MM.1S (cell line): ENCODE measurements around the gene LANCL2.

Source experiments
- DNase-seq: peaks from one replicate; pipeline ENCODE4 v3.0.0-alpha.2; 2015
- H2AFZ ChIP-seq: fragments of 300-600 bp; sonication (generic); 2 replicates; pipeline ENCODE4 v1.6.0; 2016; ENCODE audit warnings: antibody characterized with exemption, low read length
- H3F3A ChIP-seq: fragments of 300-600 bp; sonication (generic); 2 replicates; pipeline ENCODE4 v1.6.1; 2016; ENCODE audit warnings: mild to moderate bottlenecking, antibody characterized with exemption, low read length, moderate library complexity, mixed read lengths; ENCODE audit not compliant: insufficient read depth
- H3K27ac ChIP-seq: fragments of 300-600 bp; sonication (generic); 2 replicates; pipeline ENCODE4 v1.5.1; 2016; ENCODE audit warnings: mild to moderate bottlenecking, low read length
- H3K27me3 ChIP-seq: fragments of 300-600 bp; sonication (generic); replicated peaks from 2 replicates; pipeline ENCODE4 v1.6.0; 2016; ENCODE audit warnings: low read length; ENCODE audit not compliant: insufficient read depth
- H3K36me3 ChIP-seq: fragments of 300-600 bp; sonication (generic); replicated peaks from 2 replicates; pipeline ENCODE4 v1.6.1; 2016; ENCODE audit warnings: mild to moderate bottlenecking, low read length, mixed read lengths; ENCODE audit not compliant: insufficient read depth
- H3K4me1 ChIP-seq: fragments of 300-600 bp; sonication (generic); 2 replicates; pipeline ENCODE4 v1.6.1; 2016; ENCODE audit warnings: low read length, mixed read lengths
- H3K4me2 ChIP-seq: fragments of 300-600 bp; sonication (generic); 2 replicates; pipeline ENCODE4 v1.6.0; 2016; ENCODE audit warnings: low read depth, low read length
- H3K4me3 ChIP-seq: fragments of 300-600 bp; sonication (generic); 2 replicates; pipeline ENCODE4 v1.5.1; 2016; ENCODE audit warnings: low read length, mixed read lengths
- H3K79me2 ChIP-seq: fragments of 300-600 bp; sonication (generic); 2 replicates; pipeline ENCODE4 v1.6.1; 2016; ENCODE audit warnings: mixed run types, low read length, mixed read lengths
- H3K9ac ChIP-seq: fragments of 300-600 bp; sonication (generic); 2 replicates; pipeline ENCODE4 v1.6.1; 2016; ENCODE audit warnings: low read length, mixed read lengths
- H3K9me2 ChIP-seq: fragments of 300-600 bp; sonication (generic); replicated peaks from 2 replicates; pipeline ENCODE4 v1.6.1; 2016; ENCODE audit warnings: mild to moderate bottlenecking, low read length, mixed read lengths; ENCODE audit not compliant: insufficient read depth
- H3K9me3 ChIP-seq: fragments of 300-600 bp; sonication (generic); replicated peaks from 2 replicates; pipeline ENCODE4 v1.6.1; 2016; ENCODE audit warnings: mild to moderate bottlenecking, low read length, mixed read lengths; ENCODE audit not compliant: insufficient read depth
- H4K20me1 ChIP-seq: fragments of 300-600 bp; sonication (generic); 2 replicates; pipeline ENCODE4 v1.6.1; 2016; ENCODE audit warnings: mild to moderate bottlenecking, low read length, moderate library complexity, mixed read lengths; ENCODE audit not compliant: insufficient read depth
- CTCF ChIP-seq: fragments of 300-600 bp; sonication (generic); IDR thresholded peaks from 2 replicates; pipeline ENCODE4 v1.5.1; 2016; ENCODE audit warnings: antibody characterized with exemption, low read length, mixed read lengths
- EZH2 ChIP-seq: fragments of 300-600 bp; sonication (generic); optimal IDR thresholded peaks from 2 replicates; pipeline ENCODE3; 2017; ENCODE audit warnings: low read depth, mild to moderate bottlenecking, antibody characterized with exemption, low read length, mixed read lengths
- EZH2phosphoT487 ChIP-seq: fragments of 300-600 bp; sonication (generic); IDR thresholded peaks from 2 replicates; pipeline ENCODE4 v1.6.1; 2018; ENCODE audit warnings: antibody characterized with exemption, low read length

LANCL2 gene

GRCh38 chr7:55377162-55377817, 12.2 kb downstream of the LANCL2 start:
- Histone ChIP-seq H4K20me1 (no peaks in the 10 kb centered on the region), H3K4me1 (no peaks in the 10 kb centered on the region), H3K9ac (no peak overlapping the region), H3K27ac (no peak overlapping the region), H3K36me3 (no peaks in the 10 kb centered on the region), H3K27me3 (no peaks in the 10 kb centered on the region), H2AFZ (no peak overlapping the region), H3K79me2 (peaks cover 18% of the 10 kb centered on the region), H3K4me2 (no peak overlapping the region), H3K9me2 (no peaks in the 10 kb centered on the region), H3K9me3 (no peaks in the 10 kb centered on the region), H3F3A (no peaks in the 10 kb centered on the region), H3K4me3 (no peak overlapping the region)
- no peak for DNase-seq
- TF ChIP-seq CTCF (no peak), EZH2phosphoT487 (no peak), EZH2 (no peak)

DNA sequence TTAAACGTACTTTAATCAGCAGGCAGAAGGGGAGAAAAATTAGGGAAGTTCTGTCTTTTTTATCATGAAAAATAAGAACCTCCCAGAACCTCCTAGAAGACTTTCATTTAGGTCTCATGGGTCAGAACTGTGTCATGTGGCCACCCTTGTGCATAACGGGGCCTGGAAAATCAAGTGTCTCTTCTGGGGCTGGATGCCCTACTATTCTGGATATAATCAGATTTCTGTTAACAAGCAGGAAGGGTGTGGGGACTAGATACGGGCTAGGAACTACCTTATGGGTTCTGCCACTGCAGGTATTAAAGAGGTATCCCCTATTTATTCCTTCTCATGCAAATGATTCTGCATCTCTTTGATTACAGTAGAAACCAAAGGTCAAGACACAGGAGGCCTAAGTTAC, 14.1 kb downstream of the LANCL2 start:
- Histone ChIP-seq H3K9me3 (no peaks in the 10 kb centered on the region), H3K4me3 (no peak overlapping the region), H3K79me2 (peaks cover 12% of the 10 kb centered on the region), H3F3A (no peaks in the 10 kb centered on the region), H2AFZ (no peak overlapping the region), H4K20me1 (no peaks in the 10 kb centered on the region), H3K27me3 (no peaks in the 10 kb centered on the region), H3K4me2 (no peak overlapping the region), H3K27ac (no peak overlapping the region), H3K9ac (no peak overlapping the region), H3K9me2 (no peaks in the 10 kb centered on the region), H3K36me3 (no peaks in the 10 kb centered on the region), H3K4me1 (no peaks in the 10 kb centered on the region)
- no peak for DNase-seq
- TF ChIP-seq EZH2 (no peak), CTCF (no peak), EZH2phosphoT487 (no peak)

DNA sequence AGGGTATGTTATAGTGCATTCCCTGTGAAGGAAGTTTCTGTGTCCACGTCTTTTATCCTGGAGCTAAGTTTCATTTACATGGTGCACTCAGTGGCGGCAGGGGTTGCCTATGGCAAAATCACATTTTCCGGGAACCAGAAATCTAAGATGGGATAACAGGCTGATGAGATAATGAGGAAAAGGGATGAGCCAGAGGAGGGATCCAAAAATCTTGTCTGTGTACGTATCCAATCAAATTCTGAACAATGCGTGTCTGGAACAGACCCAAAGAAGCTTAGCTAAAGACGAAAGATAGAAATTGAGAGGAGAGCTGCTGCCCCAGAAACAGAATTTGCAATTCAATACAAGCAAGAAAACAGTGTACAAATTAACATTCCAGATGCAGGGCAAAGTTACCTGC, 16.1 kb downstream of the LANCL2 start:
- Histone ChIP-seq H3K9ac (no peak overlapping the region), H3K4me1 (no peaks in the 10 kb centered on the region), H3K27ac (no peak overlapping the region), H3K9me2 (no peaks in the 10 kb centered on the region), H3F3A (no peaks in the 10 kb centered on the region), H3K36me3 (no peaks in the 10 kb centered on the region), H3K4me2 (no peak overlapping the region), H3K27me3 (no peaks in the 10 kb centered on the region), H3K9me3 (no peaks in the 10 kb centered on the region), H3K4me3 (no peak overlapping the region), H2AFZ (no peak overlapping the region), H4K20me1 (no peaks in the 10 kb centered on the region), H3K79me2 (0 out of 2 replicates have a peak, but pooled peaks cover 6% of the 10 kb centered on the region)
- DNase-seq, result no peak
- TF ChIP-seq EZH2 (no peak), EZH2phosphoT487 (no peak), CTCF (no peak)
